HG03139 (cell line): ENCODE data around the gene CNOT4.

Experiments used
- ATAC-seq: cut with Tn5 transposase; IDR thresholded peaks from one replicate; pipeline ENCODE4 v1.9.1; 2021; ENCODE audit not compliant: unreplicated experiment

Gene CNOT4

GRCh38 chr7:135405969-135406368, 103.9 kb downstream of the CNOT4 start:
- no peak for ATAC-seq

GRCh38 chr7:135403302-135403701, 106.6 kb downstream of the CNOT4 start:
- ATAC-seq, result no peak

GRCh38 chr7:135397689-135398088, 112.2 kb downstream of the CNOT4 start:
- no peak for ATAC-seq

- no peak for ATAC-seq
Measured at GRCh38 chr7:135392701-135393100, 117.2 kb downstream of the CNOT4 start.

- ATAC-seq, result no peak
Measured at GRCh38 chr7:135391514-135391913, 118.4 kb downstream of the CNOT4 start.

GRCh38 chr7:135390829-135391228, 119.1 kb downstream of the CNOT4 start:
- no peak for ATAC-seq

GRCh38 chr7:135389971-135390370, 119.9 kb downstream of the CNOT4 start:
- no peak for ATAC-seq

DNA sequence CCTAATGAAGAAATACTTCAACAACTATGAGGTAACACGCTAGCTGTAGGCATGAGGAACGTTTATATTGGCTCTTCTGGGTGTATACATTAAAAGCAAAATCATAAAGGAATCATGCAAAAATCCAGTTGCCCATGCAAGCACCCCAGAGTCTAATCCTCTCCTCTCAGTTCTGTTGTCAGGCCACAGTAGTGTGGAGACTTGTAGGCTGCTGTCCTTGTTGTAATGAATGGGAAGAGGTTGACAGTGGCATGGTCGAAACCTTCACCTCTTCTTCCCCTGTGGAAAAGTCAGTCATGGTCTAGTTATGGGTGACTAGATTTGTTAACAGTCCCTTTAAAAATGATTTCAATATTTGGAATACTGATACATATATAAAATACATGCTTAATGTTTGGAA, 121.3 kb downstream of the CNOT4 start:
- no peak for ATAC-seq

DNA sequence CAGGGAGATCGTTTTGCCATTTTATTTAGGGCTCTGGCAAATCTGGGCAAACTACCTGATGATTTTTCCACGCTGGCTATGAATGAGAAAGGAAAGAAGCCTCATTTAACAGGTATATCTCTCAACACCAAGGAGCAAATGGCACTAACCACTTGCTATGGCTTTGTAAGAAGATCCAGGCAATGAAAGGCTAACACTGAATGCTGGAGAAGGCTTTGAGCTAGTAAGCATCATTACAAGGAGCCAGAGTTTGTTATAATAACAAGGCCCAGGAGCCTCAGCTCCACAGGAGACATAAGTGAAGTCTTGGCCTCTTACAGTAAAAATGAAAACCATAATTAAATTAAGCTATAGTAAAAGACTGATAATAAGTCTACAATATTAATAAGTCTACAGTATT, 123.1 kb downstream of the CNOT4 start:
- no peak for ATAC-seq

- ATAC-seq, result no peak
Measured at GRCh38 chr7:135386181-135386580, 123.7 kb downstream of the CNOT4 start.

DNA sequence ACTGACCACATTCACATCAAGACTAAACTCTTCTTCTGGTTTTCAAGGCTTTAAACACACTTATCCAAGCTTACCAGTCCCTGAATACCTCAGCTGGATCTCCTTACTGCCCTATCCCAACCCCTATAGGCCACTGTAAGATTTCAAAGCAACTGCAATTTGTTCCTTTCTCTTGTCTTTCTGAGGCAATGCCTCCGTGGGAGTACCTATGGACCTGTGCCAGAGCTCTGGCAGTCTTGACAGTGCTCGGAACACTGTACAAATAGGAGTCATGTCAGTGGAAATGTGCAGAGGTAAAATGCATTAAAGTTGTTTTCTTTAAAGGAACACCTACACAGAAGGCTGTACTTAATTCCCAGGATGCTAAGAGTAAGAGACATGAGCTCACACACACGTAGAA, 124.7 kb downstream of the CNOT4 start:
- ATAC-seq, result no peak

- no peak for ATAC-seq
Measured at GRCh38 chr7:135383525-135384175, 126.3 kb downstream of the CNOT4 start.

GRCh38 chr7:135382173-135382572, 127.7 kb downstream of the CNOT4 start:
- ATAC-seq, result no peak

- ATAC-seq, result no peak
Measured at GRCh38 chr7:135381369-135381768, 128.5 kb downstream of the CNOT4 start.

GRCh38 chr7:135380351-135380750, 129.6 kb downstream of the CNOT4 start:
- ATAC-seq, result no peak

DNA sequence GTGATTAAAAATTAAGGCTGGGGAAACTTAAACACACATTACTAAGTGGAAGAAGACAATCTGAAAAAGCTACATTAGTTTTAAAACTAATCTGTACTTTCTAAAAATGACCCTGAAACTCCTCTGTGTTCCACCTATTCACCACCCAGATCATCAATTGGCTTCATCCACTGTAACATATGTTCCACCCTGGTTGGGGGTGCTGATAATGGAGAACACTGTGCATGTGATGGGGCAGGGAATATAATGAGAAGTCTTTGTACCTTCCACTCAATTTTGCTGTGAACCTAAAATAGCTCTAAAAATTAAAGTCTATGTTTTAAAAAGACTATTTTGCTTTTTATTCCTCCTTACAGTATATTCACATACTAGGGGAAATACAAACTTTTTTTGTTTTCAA, 132.7 kb downstream of the CNOT4 start:
- ATAC-seq, result no peak

DNA sequence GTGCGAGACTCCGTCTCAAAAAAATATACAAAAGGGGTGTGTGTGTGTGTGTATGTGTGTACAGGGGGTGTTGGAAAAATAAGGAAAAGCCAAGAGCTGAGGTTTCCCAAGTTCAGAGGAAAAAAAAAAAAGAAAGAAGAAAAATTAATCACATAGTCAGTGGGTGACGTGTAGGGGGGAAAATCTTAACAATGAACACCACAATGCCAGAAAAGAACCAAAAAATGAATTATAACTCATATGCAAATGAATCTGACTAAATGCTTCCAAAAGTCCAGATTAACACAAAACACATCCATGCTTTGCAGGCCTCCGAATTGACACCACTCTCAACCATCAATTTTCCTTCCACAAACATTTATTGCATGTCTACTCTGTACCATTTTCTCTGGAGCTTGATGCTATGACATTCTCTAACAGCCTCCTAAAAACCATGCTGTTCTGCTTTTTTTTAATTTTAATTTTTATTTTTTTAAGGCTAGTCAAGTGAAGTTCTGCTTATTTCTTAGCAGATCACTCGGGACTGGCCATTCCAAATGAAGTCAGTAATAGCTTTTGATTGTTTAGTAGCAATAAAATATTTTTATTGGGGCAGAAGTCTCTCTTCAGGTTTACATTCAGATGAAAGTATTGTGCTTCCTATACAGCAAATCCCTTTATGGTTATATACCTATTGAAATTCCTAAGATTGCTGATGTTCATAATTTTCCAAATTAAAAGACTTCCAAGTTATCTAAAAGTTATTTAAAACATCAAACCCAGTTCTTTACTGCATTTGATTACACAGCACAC, 133.8 kb downstream of the CNOT4 start:
- no peak for ATAC-seq

GRCh38 chr7:135374736-135375135, 135.2 kb downstream of the CNOT4 start:
- ATAC-seq, result no peak

GRCh38 chr7:135372222-135372621, 137.7 kb downstream of the CNOT4 start:
- ATAC-seq, result no peak

GRCh38 chr7:135370656-135371055, 139.2 kb downstream of the CNOT4 start:
- no peak for ATAC-seq

- ATAC-seq, result no peak
Measured at GRCh38 chr7:135369405-135369804, 140.5 kb downstream of the CNOT4 start.

DNA sequence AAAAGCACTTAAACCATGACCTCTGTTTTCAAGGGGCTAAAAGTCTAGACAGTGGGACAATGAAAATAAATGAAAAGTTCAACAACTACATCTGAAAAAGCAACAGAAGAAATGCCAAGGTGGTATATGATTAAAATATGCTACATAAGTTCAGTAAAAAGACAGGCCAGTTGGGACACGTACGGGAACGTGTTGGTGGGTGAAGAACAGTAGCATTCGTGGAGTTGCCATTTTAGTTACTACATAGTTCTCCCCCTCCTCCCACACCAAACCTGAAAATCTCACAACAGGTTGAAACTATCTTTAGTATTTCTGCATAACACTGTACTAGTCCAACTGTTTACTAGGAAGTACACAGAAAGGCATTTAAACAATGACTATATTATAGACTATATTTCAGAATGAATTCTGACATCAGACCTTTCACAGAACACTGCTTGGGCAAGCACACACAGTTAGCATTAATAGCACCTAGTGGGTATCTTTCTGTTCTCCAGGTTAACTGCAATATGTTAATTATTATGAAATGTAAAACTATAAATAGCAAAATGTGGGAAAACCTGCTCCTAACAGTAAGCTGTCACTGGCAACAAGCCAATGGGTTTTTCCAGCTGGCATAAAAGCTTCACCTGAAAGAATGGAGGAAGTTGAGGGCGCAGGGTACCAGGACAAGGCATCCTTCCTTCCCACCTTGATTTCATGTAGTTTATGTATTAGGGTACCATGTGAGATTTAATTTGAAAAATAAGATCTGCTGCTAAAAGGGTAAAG, 141.3 kb downstream of the CNOT4 start:
- no peak for ATAC-seq
